HEK293 (cell line): ENCODE data around the gene ENC1.

ENCODE experiments used
- CTCF ChIA-PET: fragments of 350-600 bp; formaldehyde crosslinking; extraction: SDS; loops from one replicate; lab custom pipeline; 2021; ENCODE audit warnings: antibody characterized with exemption; lab: Yijun Ruan, JAX
- POLR2A ChIA-PET: fragments of 300-600 bp; formaldehyde crosslinking; extraction: SDS; loops from one replicate; lab custom pipeline; 2020; ENCODE audit warnings: antibody characterized with exemption, inconsistent platforms; lab: Yijun Ruan, JAX
- H3K27ac ChIP-seq: fragments of 200-500 bp; sonication (Bioruptor generic); 2 replicates; pipeline ENCODE4 v1.5.1; 2014; ENCODE audit warnings: low read depth, low read length, control low read depth, inconsistent platforms; ENCODE audit errors: extremely low read depth
- H3K36me3 ChIP-seq, 2 experiments: fragments of 200-500 bp in 1 of 2; sonication (Bioruptor generic) in 1 of 2; 1 replicate in 1 of 2; 2 replicates in 1 of 2; pipeline ENCODE4 v1.5.1; 2014 to 2017; ENCODE audit warnings: inconsistent platforms in 2 of 2, low read length in 2 of 2; ENCODE audit not compliant: control insufficient read depth in 2 of 2, insufficient read depth in 1 of 2
- H3K4me1 ChIP-seq: fragments of 200-500 bp; sonication (Bioruptor generic); 2 replicates; pipeline ENCODE4 v1.5.1; 2014; ENCODE audit warnings: mild to moderate bottlenecking, low read length, inconsistent platforms; ENCODE audit not compliant: control insufficient read depth, insufficient read depth
- H3K4me3 ChIP-seq: 2 replicates; pipeline ENCODE4 v1.5.1; 2011; ENCODE audit warnings: low read depth, mild to moderate bottlenecking, control low read depth, low read length, moderate library complexity
- H3K9me3 ChIP-seq: fragments of 200-500 bp; sonication (Bioruptor generic); 2 replicates; pipeline ENCODE4 v1.5.1; 2014; ENCODE audit warnings: low read depth, low read length, inconsistent platforms; ENCODE audit not compliant: control insufficient read depth, insufficient read depth
- BCL11A ChIP-seq: fragments of 450-650 bp; formaldehyde crosslinking; IDR thresholded peaks from 2 replicates; pipeline ENCODE4 v1.5.1; 2016; ENCODE audit warnings: low read depth, missing biosample characterization, missing genetic modification characterization
- BCL6B ChIP-seq: fragments of 450-650 bp; formaldehyde crosslinking; IDR thresholded peaks from 2 replicates; pipeline ENCODE4 v1.5.1; 2017; ENCODE audit warnings: missing biosample characterization, missing genetic modification characterization
- FEZF1 ChIP-seq: fragments of 450-650 bp; formaldehyde crosslinking; IDR thresholded peaks from 2 replicates; pipeline ENCODE4 v1.5.1; 2016; ENCODE audit warnings: missing biosample characterization, missing genetic modification characterization
- INSM2 ChIP-seq: fragments of 450-650 bp; formaldehyde crosslinking; IDR thresholded peaks from 2 replicates; pipeline ENCODE4 v1.5.1; 2016; ENCODE audit warnings: missing biosample characterization, missing genetic modification characterization
- KLF10 ChIP-seq: fragments of 450-650 bp; IDR thresholded peaks from 2 replicates; pipeline ENCODE4 v1.5.1; 2018; ENCODE audit warnings: missing biosample characterization, mild to moderate bottlenecking, missing genetic modification characterization
- KLF16 ChIP-seq: fragments of 450-650 bp; formaldehyde crosslinking; IDR thresholded peaks from 2 replicates; pipeline ENCODE4 v1.5.1; 2017; ENCODE audit warnings: missing biosample characterization, missing genetic modification characterization
- KLF17 ChIP-seq: fragments of 450-650 bp; formaldehyde crosslinking; IDR thresholded peaks from 2 replicates; pipeline ENCODE4 v1.5.1; 2016; ENCODE audit warnings: missing biosample characterization, missing genetic modification characterization
- OSR2 ChIP-seq: fragments of 450-650 bp; formaldehyde crosslinking; IDR thresholded peaks from 2 replicates; pipeline ENCODE4 v1.5.1; 2016; ENCODE audit warnings: missing biosample characterization, missing genetic modification characterization
- PRDM4 ChIP-seq: fragments of 450-650 bp; formaldehyde crosslinking; IDR thresholded peaks from 2 replicates; pipeline ENCODE4 v1.5.1; 2017; ENCODE audit warnings: missing biosample characterization, missing genetic modification characterization
- PRDM6 ChIP-seq: fragments of 450-650 bp; formaldehyde crosslinking; IDR thresholded peaks from 2 replicates; pipeline ENCODE4 v1.5.1; 2017; ENCODE audit warnings: missing biosample characterization, missing genetic modification characterization
- ZBTB20 ChIP-seq: fragments of 450-650 bp; formaldehyde crosslinking; IDR thresholded peaks from 2 replicates; pipeline ENCODE4 v1.5.1; 2016; ENCODE audit warnings: missing biosample characterization, missing genetic modification characterization
- ZBTB26 ChIP-seq: fragments of 450-650 bp; formaldehyde crosslinking; optimal IDR thresholded peaks from 2 replicates; pipeline ENCODE3; 2016; ENCODE audit warnings: missing biosample characterization, mild to moderate bottlenecking, missing genetic modification characterization
- ZBTB44 ChIP-seq: fragments of 450-650 bp; IDR thresholded peaks from 2 replicates; pipeline ENCODE4 v1.5.1; 2018; ENCODE audit warnings: missing biosample characterization, mild to moderate bottlenecking, missing genetic modification characterization
- ZBTB8A ChIP-seq: fragments of 450-650 bp; formaldehyde crosslinking; IDR thresholded peaks from 2 replicates; pipeline ENCODE4 v1.5.1; 2016; ENCODE audit warnings: missing biosample characterization, missing genetic modification characterization
- ZNF221 ChIP-seq: fragments of 450-650 bp; formaldehyde crosslinking; IDR thresholded peaks from 2 replicates; pipeline ENCODE4 v1.5.1; 2017; ENCODE audit warnings: missing biosample characterization, missing genetic modification characterization, borderline replicate concordance
- ZNF24 ChIP-seq: fragments of 450-650 bp; formaldehyde crosslinking; IDR thresholded peaks from 2 replicates; pipeline ENCODE4 v1.5.1; 2016; ENCODE audit warnings: missing biosample characterization, missing genetic modification characterization
- ZNF513 ChIP-seq: fragments of 450-650 bp; IDR thresholded peaks from 2 replicates; pipeline ENCODE4 v1.5.1; 2018; ENCODE audit warnings: missing biosample characterization, missing genetic modification characterization
- ZNF549 ChIP-seq: fragments of 450-650 bp; IDR thresholded peaks from 2 replicates; pipeline ENCODE4 v1.5.1; 2018; ENCODE audit warnings: missing biosample characterization, missing genetic modification characterization, mild to moderate bottlenecking, inconsistent platforms, moderate library complexity
- ZNF555 ChIP-seq: fragments of 450-650 bp; formaldehyde crosslinking; conservative IDR thresholded peaks from 2 replicates; pipeline ENCODE4 v1.5.1; 2017; ENCODE audit warnings: missing biosample characterization, mild to moderate bottlenecking, missing genetic modification characterization, inconsistent platforms
- ZNF623 ChIP-seq: fragments of 450-650 bp; formaldehyde crosslinking; IDR thresholded peaks from 2 replicates; pipeline ENCODE4 v1.5.1; 2016; ENCODE audit warnings: missing biosample characterization, missing genetic modification characterization
- ZNF843 ChIP-seq: fragments of 450-650 bp; formaldehyde crosslinking; IDR thresholded peaks from 2 replicates; pipeline ENCODE4 v1.5.1; 2016; ENCODE audit warnings: missing biosample characterization, missing genetic modification characterization
- ZSCAN30 ChIP-seq: fragments of 450-650 bp; IDR thresholded peaks from 2 replicates; pipeline ENCODE4 v1.5.1; 2018; ENCODE audit warnings: missing biosample characterization, mild to moderate bottlenecking, missing genetic modification characterization, moderate library complexity

Gene ENC1

GRCh38 chr5:74667396-74667795 lies 26.9 kb upstream of the ENC1 start:
- no peak overlapping the region for H3K27ac ChIP-seq
- no peak overlapping the region for H3K4me3 ChIP-seq
- H3K9me3 ChIP-seq = no peaks in the 10 kb centered on the region
- ChIA-PET CTCF (interaction anchor here (2.0 kb wide), 1 partner anchor 18 kb away, joined by 4 read pairs; no protein-coding TSS in a partner anchor), POLR2A (no interaction called here)
- TF ChIP-seq ZBTB26 (no peak), ZNF623 (no peak), ZNF24 (tag by site-specific recombination) (no peak), KLF16 (tag by site-specific recombination) (no peak), ZNF549 (tag by site-specific recombination) (no peak), ZSCAN30 (tag by site-specific recombination) (no peak), ZNF221 (tag by site-specific recombination) (no peak), ZNF513 (tag by site-specific recombination) (no peak), ZBTB20 (tag by site-specific recombination) (no peak), INSM2 (tag by site-specific recombination) (no peak)
- H3K36me3 ChIP-seq = no peaks in the 10 kb centered on the region
- no peaks in the 10 kb centered on the region; the same call in none of the 2 replicates for H3K4me1 ChIP-seq

GRCh38 chr5:74665816-74666215 lies 25.3 kb upstream of the ENC1 start:
- POLR2A ChIA-PET = no interaction called here
- CTCF ChIA-PET = no interaction called here

More at GRCh38 chr5:74665816-74666215, 25.3 kb upstream of the ENC1 start:
- Histone ChIP-seq H3K27ac (no peak overlapping the region), H3K4me1 (no peaks in the 10 kb centered on the region; the same call in none of the 2 replicates), H3K4me3 (no peak overlapping the region), H3K36me3 (no peaks in the 10 kb centered on the region), H3K9me3 (no peaks in the 10 kb centered on the region)
- TF ChIP-seq BCL6B (tag by site-specific recombination) (peak; percentile 94), ZBTB8A (tag by site-specific recombination) (peak; percentile 50; the same call in 1 of the 2 replicates), ZNF555 (tag by site-specific recombination) (no peak), ZBTB20 (tag by site-specific recombination) (peak; percentile 48; the same call in 1 of the 2 replicates), PRDM6 (tag by site-specific recombination) (peak; percentile 89), KLF10 (peak; percentile 97), KLF17 (no peak), ZBTB44 (tag by site-specific recombination) (peak; percentile 98), ZNF843 (tag by site-specific recombination) (peak; percentile 77), FEZF1 (tag by site-specific recombination) (0 out of 2 replicates have a peak, but pooled peaks have one; percentile 54), PRDM4 (tag by site-specific recombination) (0 out of 2 replicates have a peak, but pooled peaks have one; percentile 42), OSR2 (peak; percentile 75; the same call in 1 of the 2 replicates), BCL11A (tag by site-specific recombination) (no peak)
